ENCODE results near the gene NDST1. TPM values are rescaled to one million over a fixed set of nuclear protein-coding genes. Genes with fewer than 3 reads are reported as not detected.
A peak's percentile ranks its signal among the peaks of the same experiment; 100 is the strongest.

NDST1 gene
- total RNA-seq, 1 donor from 2014 or later = 101 TPM

GRCh38 chr5:150599281-150599680 is 91.3 kb downstream of the NDST1 start:
- H3K4me3 Mint-ChIP-seq = peak overlapping the region; percentile 9
- no peaks in the 10 kb centered on the region for H3K9me3 Mint-ChIP-seq
- no peak for DNase-seq (ENCODE audit: extremely low spot score, unreplicated experiment)
- TF ChIP-seq CTCF (conservative IDR thresholded peaks at IDR 0.05) = no peak
- peaks cover 7% of the 10 kb centered on the region for H3K27me3 Mint-ChIP-seq
- H3K27ac Mint-ChIP-seq = no peak overlapping the region
- H3K4me1 Mint-ChIP-seq (ENCODE audit: unreplicated experiment) = peaks cover 48% of the 10 kb centered on the region
- H3K36me3 Mint-ChIP-seq = no peaks in the 10 kb centered on the region

GRCh38 chr5:150599917-150600511 is 92.1 kb downstream of the NDST1 start:
- peaks cover 7% of the 10 kb centered on the region for H3K27me3 Mint-ChIP-seq
- peak overlapping the region; percentile 72 for H3K4me3 Mint-ChIP-seq
- no peaks in the 10 kb centered on the region for H3K36me3 Mint-ChIP-seq
- no peaks in the 10 kb centered on the region for H3K9me3 Mint-ChIP-seq
- peaks cover 50% of the 10 kb centered on the region for H3K4me1 Mint-ChIP-seq (ENCODE audit: unreplicated experiment)
- DNase-seq (ENCODE audit: extremely low spot score, unreplicated experiment) = no peak
- TF ChIP-seq CTCF (conservative IDR thresholded peaks at IDR 0.05) = no peak
- no peak overlapping the region for H3K27ac Mint-ChIP-seq

GRCh38 chr5:150600616-150601490 is 92.9 kb downstream of the NDST1 start:
- no peak for DNase-seq (ENCODE audit: extremely low spot score, unreplicated experiment)
- H3K27ac Mint-ChIP-seq = peak overlapping the region; percentile 31
- H3K9me3 Mint-ChIP-seq = no peaks in the 10 kb centered on the region
- no peak for TF ChIP-seq CTCF (conservative IDR thresholded peaks at IDR 0.05)
- H3K4me3 Mint-ChIP-seq = peak overlapping the region; percentile 79
- peaks cover 49% of the 10 kb centered on the region for H3K4me1 Mint-ChIP-seq (ENCODE audit: unreplicated experiment)
- peaks cover 7% of the 10 kb centered on the region for H3K27me3 Mint-ChIP-seq
- no peaks in the 10 kb centered on the region for H3K36me3 Mint-ChIP-seq

GRCh38 chr5:150601491-150602345 is 93.8 kb downstream of the NDST1 start:
- Mint-ChIP-seq H3K4me1 (ENCODE audit: unreplicated experiment) (peaks cover 47% of the 10 kb centered on the region), H3K4me3 (peak overlapping the region; percentile 79), H3K27ac (no peak overlapping the region), H3K9me3 (no peaks in the 10 kb centered on the region), H3K27me3 (peaks cover 3% of the 10 kb centered on the region), H3K36me3 (no peaks in the 10 kb centered on the region)
- no peak for TF ChIP-seq CTCF (conservative IDR thresholded peaks at IDR 0.05)
- DNase-seq (ENCODE audit: extremely low spot score, unreplicated experiment) = no peak

- Mint-ChIP-seq H3K4me3 (peak overlapping the region; percentile 68), H3K27me3 (peaks cover 3% of the 10 kb centered on the region), H3K36me3 (no peaks in the 10 kb centered on the region), H3K4me1 (ENCODE audit: unreplicated experiment) (peaks cover 48% of the 10 kb centered on the region), H3K9me3 (no peaks in the 10 kb centered on the region), H3K27ac (no peak overlapping the region)
- no peak for TF ChIP-seq CTCF (conservative IDR thresholded peaks at IDR 0.05)
- DNase-seq (ENCODE audit: extremely low spot score, unreplicated experiment) = no peak
These were observed 95.1 kb downstream of the NDST1 start for GRCh38 chr5:150603052-150603451.

All from type B pancreatic cell (in vitro differentiated cells).